ENCODE data around the gene GMIP. TPM values are rescaled to one million over a fixed set of nuclear protein-coding genes. Genes with fewer than 3 reads are reported as not detected.

GMIP gene
- total RNA-seq, 2 experiments from 2014 or later, result 89.6 to 97.0 TPM

DNA sequence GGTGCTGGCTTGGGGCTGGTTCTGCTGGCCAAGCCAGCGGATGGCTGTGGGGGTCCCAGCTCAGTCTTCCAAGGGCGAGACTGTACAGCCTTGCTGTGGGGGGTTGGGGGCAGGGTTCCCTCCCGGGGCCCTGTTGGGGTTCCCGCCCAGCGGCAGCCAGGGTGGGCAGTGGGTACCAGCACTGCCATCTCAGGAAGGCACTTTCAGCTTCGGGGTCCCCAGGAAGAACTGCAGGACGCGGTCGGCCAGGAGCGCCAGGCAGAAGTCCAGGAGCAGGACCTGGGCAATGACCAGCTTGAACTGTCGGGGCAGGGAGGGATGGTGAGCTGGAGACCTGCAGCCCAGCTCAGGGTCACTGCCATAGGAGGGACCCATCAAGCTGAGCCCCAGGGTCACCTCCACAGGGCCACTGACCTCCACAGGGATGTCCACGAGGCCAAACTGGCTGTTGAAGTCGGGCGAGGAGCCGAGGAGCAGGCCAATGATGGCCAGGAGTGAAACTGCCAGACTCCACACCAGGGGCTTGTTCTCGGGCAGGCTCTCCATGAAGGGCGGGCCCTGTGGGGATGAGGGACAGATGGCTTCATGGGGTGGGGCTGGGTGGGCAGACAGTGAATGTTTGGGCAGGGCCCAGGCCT is 1.9 kb upstream of the GMIP start:
- ChIA-PET CTCF (interaction anchor here (2.2 kb wide), 1 partner anchor 114 kb away, joined by 57 read pairs; no protein-coding TSS in a partner anchor), POLR2A (interaction anchor here (0.8 to 0.9 kb wide), 2 partner anchors 23 to 113 kb away, joined by 3 read pairs; partner anchors contain the start of gene ZNF101)
- Histone ChIP-seq H3K4me1 (ENCODE audit: insufficient read depth, low read length) (peaks cover 27% of the 10 kb centered on the region), H3K27me3 (ENCODE audit: control insufficient read depth in 1 of 2, insufficient read depth in 2 of 2, low read length in 2 of 2) (no peaks in the 10 kb centered on the region), H3K9me3 (ENCODE audit: control insufficient read depth in 1 of 2, insufficient read depth in 1 of 2, low read length in 2 of 2) (no peaks in the 10 kb centered on the region), H3K4me3 (ENCODE audit: low read length) (no peak overlapping the region), H3K36me3 (ENCODE audit: insufficient read depth, low read length) (peaks cover 62% of the 10 kb centered on the region), H3K27ac (ENCODE audit: low read depth in 1 of 2, low read length in 2 of 2) (no peak overlapping the region)
- Mint-ChIP-seq H3K27me3 (no peaks in the 10 kb centered on the region), H3K4me3 (no peak overlapping the region), H3K27ac (no peak overlapping the region), H3K4me1 (ENCODE audit: low read depth) (peaks cover 23% of the 10 kb centered on the region), H3K36me3 (ENCODE audit: low read depth) (peaks cover 79% of the 10 kb centered on the region), H3K9me3 (no peaks in the 10 kb centered on the region)
- no peak for TF ChIP-seq CTCF (IDR thresholded peaks at IDR 0.05)
- intact Hi-C loops (cut with DNase I, micrococcal nuclease), result loop anchor here in 1 of 2 experiments (2.0 to 10.0 kb wide), 3 partner anchors 17 to 313 kb away; partner anchors contain the start of gene ATP13A1
- ATAC-seq (ENCODE audit: poor library complexity), result no peak
- no peak for DNase-seq

GRCh38 chr19:19644054-19644388 is 564 bp upstream of the GMIP start:
- DNase-seq (no peak), ATAC-seq (ENCODE audit: poor library complexity) (no peak)
- CTCF ChIA-PET, result interaction anchor here (0.7 to 2.2 kb wide), 23 partner anchors 15 to 257 kb away, joined by 3 to 57 read pairs (median 4); partner anchors contain the start of genes ATP13A1, LPAR2, NDUFA13 and TSSK6
- Mint-ChIP-seq H3K4me1 (ENCODE audit: low read depth) (peaks cover 23% of the 10 kb centered on the region), H3K27me3 (no peaks in the 10 kb centered on the region), H3K36me3 (ENCODE audit: low read depth) (peaks cover 78% of the 10 kb centered on the region), H3K4me3 (peak overlapping the region; percentile 99), H3K9me3 (no peaks in the 10 kb centered on the region), H3K27ac (peak overlapping the region; percentile 95)
- peaks cover 33% of the 10 kb centered on the region for H3K4me1 ChIP-seq (ENCODE audit: insufficient read depth, low read length)
- POLR2A ChIA-PET, result interaction anchor here (0.7 to 1.8 kb wide), 12 partner anchors 16 to 222 kb away, joined by 3 to 19 read pairs (median 4); partner anchors contain the start of genes ATP13A1, LPAR2, NDUFA13 and TSSK6
- peak overlapping the region; percentile 100 for H3K4me3 ChIP-seq (ENCODE audit: low read length)
- H3K27me3 ChIP-seq (ENCODE audit: control insufficient read depth in 1 of 2, insufficient read depth in 2 of 2, low read length in 2 of 2), result no peaks in the 10 kb centered on the region
- peak overlapping the region; percentile 84 to 97 for H3K27ac ChIP-seq (ENCODE audit: low read depth in 1 of 2, low read length in 2 of 2)
- no peaks in the 10 kb centered on the region for H3K9me3 ChIP-seq (ENCODE audit: control insufficient read depth in 1 of 2, insufficient read depth in 1 of 2, low read length in 2 of 2)
- peak; percentile 15 for TF ChIP-seq CTCF (IDR thresholded peaks at IDR 0.05)
- intact Hi-C loops (cut with DNase I, micrococcal nuclease), result loop anchor here in 1 of 2 experiments (1.0 to 10.0 kb wide), 5 partner anchors 19 to 315 kb away; partner anchors contain the start of gene ATP13A1
- H3K36me3 ChIP-seq (ENCODE audit: insufficient read depth, low read length), result peaks cover 61% of the 10 kb centered on the region

- Mint-ChIP-seq H3K9me3 (no peaks in the 10 kb centered on the region), H3K36me3 (ENCODE audit: low read depth) (peaks cover 72% of the 10 kb centered on the region), H3K27me3 (no peaks in the 10 kb centered on the region), H3K27ac (peak overlapping the region; percentile 95), H3K4me3 (peak overlapping the region; percentile 99), H3K4me1 (ENCODE audit: low read depth) (peaks cover 23% of the 10 kb centered on the region)
- Histone ChIP-seq H3K9me3 (ENCODE audit: control insufficient read depth in 1 of 2, insufficient read depth in 1 of 2, low read length in 2 of 2) (no peaks in the 10 kb centered on the region), H3K27ac (ENCODE audit: low read depth in 1 of 2, low read length in 2 of 2) (peak overlapping the region; percentile 91 to 97), H3K36me3 (ENCODE audit: insufficient read depth, low read length) (peaks cover 67% of the 10 kb centered on the region), H3K27me3 (ENCODE audit: control insufficient read depth in 1 of 2, insufficient read depth in 2 of 2, low read length in 2 of 2) (no peaks in the 10 kb centered on the region), H3K4me3 (ENCODE audit: low read length) (peak overlapping the region; percentile 100), H3K4me1 (ENCODE audit: insufficient read depth, low read length) (peaks cover 33% of the 10 kb centered on the region)
- intact Hi-C loops (cut with DNase I, micrococcal nuclease), result loop anchor here (1.0 to 10.0 kb wide), 6 partner anchors 14 to 278 kb away; partner anchors contain the start of genes LPAR2 (in 2 of the 2) and NDUFA13 (in 1 of the 2)
- TF ChIP-seq CTCF (IDR thresholded peaks at IDR 0.05), result no peak
- ChIA-PET CTCF (interaction anchor here (1.0 kb wide), 1 partner anchor 40 kb away, joined by 3 read pairs; no protein-coding TSS in a partner anchor), POLR2A (interaction anchor here (1.2 to 1.8 kb wide), 3 partner anchors 15 to 179 kb away, joined by 6 to 10 read pairs (median 7); partner anchors contain the start of genes LPAR2, ZNF101 and ZNF506)
- ATAC-seq (ENCODE audit: poor library complexity) (peak; percentile 21), DNase-seq (peak in 8 of 14 experiments; percentile 14 to 80 (median 38))
These were observed 825 bp downstream of the GMIP start for GRCh38 chr19:19642506-19643157.
